Measurements from ENCODE around the gene GPI.

Gene GPI

DNA sequence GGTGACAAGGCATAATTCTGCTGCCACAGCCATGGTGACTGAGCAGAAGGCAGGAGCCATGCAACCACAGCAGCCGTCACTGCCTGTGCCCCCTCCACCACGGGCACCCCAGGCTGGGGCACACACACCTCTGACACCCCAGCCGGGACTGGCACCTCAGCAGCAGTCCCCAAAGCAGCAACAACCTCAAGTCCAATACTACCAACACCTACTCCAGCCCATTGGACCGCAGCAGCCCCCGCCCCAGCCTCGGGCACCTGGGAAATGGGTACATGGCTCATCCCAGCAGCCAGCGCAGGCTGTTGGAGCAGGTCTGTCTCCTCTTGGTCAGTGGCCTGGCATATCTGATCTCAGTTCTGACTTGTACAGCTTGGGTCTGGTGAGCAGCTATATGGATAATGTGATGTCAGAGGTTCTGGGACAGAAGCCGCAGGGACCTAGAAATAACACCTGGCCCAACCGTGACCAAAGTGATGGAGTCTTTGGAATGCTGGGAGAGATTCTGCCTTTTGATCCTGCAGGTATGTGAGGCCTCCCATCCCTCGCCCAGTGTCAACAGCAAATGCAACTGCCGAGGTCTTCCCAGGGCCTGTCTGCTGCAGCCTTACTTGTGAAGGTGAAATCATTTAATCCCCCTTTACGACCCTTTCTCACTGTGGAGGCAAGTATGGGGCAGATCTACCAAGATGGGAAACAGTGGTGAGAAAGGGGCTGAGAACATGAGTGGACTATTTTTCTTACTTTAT, 22.9 kb upstream of the GPI start:
- no peak for DNase-seq (ENCODE audit: low spot score)

DNA sequence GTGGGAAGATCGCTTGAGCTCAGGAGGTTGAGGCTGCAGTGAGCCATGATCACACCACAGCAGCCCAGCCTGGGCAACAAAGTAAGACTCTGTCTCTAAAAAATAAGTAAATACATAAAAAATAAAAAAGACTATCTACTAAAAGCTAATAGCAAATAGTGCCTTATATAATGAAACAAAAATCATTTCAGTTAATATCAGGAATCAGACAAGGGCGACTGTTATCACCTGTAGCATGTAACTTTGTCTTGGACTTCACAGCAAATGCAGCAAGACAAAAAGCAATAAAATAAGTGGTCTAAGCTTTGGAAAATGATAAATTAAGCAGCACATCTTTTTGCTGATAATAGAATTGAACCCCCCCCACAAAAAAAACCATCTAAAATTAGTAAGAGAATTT, 21.2 kb upstream of the GPI start:
- no peak for DNase-seq (ENCODE audit: low spot score)

DNA sequence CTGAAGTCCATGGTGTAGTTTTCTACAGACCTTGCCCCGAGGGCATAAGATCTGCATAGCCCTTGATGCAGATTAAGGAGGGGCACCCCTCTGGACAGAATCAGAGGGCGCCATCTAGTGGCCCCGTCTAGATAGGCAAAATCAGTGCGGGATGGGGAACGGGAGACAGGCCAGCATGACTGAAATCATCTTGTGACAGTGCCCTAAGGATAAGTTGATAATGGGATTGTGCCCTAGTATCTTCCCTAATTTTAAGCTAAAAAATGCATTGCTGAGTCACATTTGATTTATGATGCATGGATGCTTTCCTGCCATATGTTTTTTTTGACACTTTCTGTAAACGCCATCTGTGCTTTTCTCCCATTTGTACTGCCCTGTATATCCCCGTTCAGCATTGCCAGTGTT, 19.0 kb upstream of the GPI start:
- DNase-seq (ENCODE audit: low spot score): peak; percentile 88

DNA sequence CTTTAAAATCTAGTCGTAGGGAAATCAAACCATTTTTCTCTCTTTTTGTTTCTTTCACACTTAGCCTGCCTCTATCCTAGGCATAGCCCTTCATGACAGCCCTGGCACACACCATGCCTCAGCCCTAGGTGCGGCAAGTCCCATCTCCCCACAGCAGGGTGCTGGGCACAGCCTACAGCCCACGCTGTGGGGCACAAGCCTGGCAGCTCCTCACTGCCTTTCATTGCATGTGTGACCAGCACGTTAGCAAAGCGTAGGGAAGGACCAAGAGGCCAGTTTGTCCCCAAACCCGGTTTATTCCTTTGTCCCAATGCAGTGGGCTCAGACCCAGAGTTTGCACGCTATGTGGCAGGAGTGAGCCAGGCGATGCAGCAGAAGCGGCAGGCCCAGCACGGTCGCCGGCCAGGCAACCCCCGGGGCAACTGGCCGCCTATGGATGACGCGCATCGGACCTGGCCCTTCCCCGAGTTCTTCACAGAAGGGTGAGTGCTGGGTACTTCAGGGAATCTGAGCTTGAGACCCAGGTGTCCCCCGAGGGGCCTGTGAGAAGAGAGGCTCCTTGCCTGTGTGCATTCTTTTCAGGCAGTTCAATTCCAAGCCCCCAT, 17.3 kb upstream of the GPI start:
- DNase-seq (ENCODE audit: low spot score): no peak

DNA sequence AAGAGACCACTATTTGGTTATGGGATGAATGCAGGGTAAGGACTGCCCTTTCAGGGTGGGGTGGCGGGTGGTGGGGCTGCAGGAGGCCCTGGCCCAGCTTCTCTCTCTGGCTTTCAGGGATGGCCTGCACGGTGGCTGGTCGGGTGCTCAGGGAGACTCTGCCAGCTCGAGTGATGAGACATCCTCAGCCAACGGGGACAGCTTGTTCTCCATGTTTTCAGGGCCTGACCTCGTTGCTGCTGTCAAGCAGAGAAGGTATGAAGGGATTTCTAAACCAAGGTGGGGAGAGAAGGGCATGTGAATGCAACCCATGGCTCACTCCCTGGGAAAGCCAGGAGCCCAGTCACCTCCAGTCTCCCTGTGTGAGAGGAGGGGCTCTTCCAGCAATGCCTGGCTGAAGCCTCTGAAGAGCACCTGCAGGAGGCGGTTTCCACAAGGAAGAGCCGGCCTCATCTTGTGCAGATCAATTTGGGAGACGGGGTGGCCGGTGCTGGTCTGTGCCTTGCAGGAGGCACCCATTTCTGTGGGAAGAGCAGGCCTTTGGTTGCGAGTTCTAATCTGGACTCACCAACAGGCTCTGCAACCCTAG, 16.0 kb upstream of the GPI start:
- DNase-seq (ENCODE audit: low spot score): no peak

DNA sequence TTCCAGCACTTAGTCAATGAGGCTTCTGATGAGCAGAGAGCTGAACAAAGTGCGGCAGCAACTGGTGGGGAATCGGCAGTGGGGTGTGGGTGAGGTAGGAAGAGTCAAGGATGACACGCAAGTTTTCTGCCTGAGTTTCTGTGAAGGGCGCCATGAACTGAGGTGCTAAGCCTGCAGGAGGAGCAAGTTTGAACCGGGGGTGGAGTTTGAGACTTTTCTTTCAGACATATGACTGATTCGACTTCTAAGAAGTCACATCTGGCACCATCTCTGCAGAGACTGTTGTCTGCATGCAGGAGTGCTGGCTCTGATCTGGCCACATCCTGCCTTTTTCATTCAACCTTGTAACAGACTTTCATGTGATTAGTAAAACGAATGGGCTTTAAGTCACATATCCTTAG, 14.8 kb upstream of the GPI start:
- peak; percentile 29 for DNase-seq (ENCODE audit: low spot score)

DNA sequence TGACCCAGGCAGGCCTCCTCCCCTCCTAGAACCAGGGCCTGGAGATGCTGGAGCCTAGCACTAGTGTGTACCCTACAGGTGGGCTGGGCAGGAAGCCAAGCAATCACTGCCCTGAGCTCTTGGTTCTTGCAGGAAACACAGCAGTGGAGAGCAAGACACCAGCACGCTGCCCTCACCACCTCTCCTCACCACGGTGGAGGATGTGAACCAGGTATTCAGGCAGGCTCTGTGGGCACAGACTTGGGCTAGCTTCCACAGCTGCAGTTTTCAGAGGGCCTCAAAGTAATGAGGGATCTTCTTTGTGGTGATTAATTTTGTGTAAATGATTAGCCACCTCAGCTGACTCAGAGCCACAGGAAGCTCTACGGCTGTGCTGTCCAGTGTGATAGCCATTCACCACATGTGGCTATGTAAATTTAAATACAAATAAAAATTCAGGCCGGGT, 13.6 kb upstream of the GPI start:
- no peak for DNase-seq (ENCODE audit: low spot score)

DNA sequence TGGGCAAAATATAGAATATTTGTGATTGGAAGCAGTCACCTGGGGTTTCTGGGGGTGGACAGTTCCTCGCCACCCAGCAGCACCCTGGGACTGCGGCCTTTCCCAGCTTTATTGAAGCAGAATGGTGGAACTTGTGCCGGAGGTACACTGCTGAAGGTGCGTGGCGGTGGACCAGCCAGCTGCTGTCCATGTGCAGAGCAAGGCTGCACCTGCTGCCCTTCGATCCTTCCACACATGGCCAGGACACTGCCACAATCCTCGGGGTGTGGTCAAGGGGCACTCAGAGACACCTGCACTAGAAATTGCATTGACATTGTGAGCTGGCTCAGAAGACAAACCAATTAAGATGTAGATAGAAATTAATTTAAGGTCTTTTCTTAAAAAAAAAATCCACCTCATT, 11.4 kb upstream of the GPI start:
- DNase-seq (ENCODE audit: low spot score): no peak

DNA sequence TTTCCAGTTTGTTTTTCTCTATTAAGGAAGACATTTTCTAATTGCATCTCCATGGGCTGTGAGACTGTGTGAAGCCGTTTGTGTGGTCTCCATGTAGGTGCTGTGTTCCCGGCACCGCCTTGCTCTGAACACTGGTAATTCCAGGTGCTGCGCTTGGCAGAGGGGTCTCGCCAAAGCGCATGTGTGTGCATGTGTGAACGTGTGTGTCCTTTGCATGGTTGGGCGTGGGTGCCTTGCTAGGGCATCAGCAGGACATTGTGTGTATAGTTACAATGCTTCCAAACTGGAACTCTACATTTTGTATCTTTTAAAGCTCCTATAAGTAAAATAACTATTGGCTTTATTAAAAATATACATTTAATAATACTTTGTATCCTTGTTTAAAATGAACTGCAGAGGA, 9.8 kb upstream of the GPI start:
- DNase-seq (ENCODE audit: low spot score): no peak

DNA sequence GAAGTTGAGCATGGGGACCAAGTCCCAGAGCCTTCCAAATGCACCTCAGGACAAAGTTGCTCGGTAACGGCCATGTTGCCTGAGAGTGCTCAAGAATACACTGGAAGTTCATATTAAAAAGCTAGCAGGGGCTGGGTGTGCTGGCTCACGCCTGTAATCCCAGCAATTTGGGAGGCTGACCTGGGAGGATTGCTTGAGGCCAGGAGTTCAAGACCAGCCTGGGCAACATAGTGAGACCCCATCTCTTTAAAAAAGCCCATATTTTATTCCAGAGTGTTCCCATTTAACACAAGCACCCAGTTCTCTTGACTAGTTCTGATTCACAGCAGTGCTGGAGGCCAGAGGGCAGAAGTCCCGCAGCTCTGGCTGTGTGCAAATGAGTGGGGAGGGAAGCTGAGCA, 8.1 kb upstream of the GPI start:
- no peak for DNase-seq (ENCODE audit: low spot score)

DNA sequence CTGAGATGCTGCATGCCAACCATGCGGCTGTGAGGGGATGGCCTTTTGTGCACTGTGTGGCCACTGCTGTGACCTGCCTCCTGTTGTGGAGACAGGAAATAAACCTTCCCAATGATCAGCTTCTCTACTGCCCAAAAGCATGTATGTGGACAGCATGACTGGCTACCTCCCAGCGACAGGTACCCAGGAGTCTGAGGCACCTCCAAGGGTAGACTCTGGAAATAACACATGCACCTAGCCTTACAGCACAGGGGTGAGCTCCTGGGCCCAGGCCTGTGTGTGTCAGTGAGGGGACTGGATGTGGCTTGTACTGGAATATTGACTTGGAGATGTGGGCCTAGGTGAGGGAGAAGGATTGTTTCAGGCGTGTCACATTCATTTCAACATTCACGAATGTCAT, 7.6 kb upstream of the GPI start:
- no peak for DNase-seq (ENCODE audit: low spot score)

DNA sequence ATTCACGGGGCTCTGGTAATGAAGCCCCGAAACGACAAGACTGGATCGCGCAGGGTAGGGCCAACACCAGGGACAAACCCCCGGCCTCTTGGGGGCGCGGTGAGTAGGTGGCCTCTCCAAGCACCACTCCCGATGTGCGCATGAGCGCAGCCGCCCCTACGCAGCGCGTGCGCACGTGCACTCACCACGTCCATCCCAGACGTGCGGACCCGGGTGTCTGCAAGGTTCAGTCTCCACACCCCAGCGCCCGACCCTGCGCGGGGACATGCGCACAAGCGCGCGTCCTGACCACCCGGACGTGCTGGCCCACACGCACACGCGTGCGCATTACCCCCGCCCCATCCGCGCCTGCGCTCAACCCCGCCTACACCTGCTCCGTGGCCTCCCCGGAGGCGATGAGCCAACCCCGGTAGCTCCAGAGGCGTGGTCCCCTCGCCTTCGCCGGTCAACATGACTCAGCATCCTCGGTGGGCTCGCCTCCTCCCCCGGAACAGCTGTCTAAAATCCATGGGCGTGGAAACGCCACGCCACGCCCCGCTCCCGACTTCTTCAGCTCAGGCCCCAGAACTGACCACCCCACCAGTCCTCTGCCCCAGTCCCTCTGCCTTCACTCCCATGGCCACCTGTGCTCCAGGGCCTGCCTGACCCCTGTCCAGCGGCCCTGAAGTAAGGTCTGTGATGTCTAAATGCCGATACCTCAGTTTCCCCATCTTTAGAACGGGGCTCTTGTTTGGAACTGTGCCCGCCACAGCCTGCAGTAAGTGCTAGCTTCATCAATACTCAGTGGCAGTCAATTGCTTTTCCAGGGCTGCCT, 5.6 kb upstream of the GPI start:
- DNase-seq (ENCODE audit: low spot score): peak; percentile 98

DNA sequence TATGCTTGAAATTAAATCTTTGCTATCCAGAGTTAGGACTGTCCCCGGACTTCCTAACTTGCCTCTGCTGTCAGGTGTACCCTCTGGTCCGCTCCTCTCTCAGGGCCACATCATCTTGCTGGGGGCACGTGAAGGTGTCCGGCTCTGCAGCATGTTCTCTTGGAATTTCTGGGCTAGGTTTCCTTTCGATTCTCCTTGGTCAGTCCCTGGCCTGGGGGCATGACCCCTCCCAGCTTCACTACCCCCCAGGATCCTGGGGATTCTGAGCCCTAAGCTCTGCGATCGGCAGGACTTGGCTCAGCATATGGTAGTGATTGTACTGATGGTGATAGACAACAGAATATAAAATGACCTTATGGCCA, 5.1 kb upstream of the GPI start:
- no peak for DNase-seq (ENCODE audit: low spot score)

DNA sequence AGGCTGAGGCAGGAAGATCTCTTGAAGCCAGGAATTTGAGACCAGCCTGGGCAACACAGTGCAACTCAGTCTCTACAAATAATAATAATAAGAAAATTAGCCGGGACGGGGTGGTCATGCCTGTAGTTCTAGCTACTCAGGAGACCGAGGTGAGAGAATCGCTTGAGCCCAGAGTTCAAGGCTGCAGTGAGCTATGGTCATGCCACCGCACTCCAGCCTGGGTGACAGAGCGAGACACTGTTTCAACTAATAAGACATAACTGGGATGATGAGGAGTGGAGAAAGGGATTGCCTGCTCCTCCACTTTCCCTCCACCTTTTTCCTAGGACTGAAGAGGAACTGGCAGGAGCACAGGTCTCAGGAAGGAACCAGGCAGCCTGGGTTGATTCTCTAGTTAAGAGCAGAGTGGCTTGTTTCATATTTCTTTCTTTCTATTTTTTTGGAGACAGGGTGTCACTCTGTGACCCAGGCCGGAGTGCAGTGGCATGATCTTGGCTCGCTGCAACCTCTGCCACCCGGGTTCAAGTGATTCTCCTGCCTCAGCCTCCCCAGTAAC, 4.6 kb upstream of the GPI start:
- no peak for DNase-seq (ENCODE audit: low spot score)

DNA sequence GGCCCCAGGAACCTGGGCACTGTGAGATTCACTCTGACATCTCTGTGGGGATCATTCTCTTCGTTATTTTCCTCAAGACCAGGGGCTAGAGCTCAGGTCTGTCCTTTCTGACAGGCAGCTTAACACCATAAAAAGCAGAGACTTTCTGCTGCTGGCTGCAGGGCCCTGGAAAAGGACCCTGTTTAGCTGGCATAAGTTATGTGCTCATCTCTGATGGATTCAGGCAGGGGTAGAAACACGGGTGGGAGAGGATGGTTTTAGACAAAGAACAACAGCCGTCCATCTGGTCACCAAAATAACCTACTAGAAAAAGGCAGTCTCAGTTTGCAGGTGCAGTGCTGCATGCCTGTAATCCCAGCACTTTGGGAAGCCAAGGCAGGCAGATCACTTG, 2.3 kb upstream of the GPI start:
- DNase-seq (ENCODE audit: low spot score): no peak

DNA sequence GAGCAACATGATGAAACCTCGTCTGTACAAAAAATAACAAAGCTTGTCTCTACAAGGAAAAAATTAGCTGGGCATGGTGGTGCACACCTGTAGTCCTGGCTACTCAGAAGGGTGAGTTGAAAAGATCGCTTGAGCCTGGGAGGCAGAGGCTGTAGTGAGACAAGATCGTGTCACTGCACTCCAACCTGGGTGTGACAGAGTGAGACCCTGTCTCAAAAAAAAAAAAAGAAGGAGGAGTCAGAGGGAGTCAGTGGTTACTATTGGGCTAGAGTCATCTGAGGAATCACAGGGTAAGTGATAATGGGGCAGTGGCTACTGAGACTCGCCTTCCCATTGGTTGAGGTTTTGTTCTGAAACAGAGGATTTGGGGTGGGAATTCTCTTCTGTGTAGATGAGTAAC, 1.9 kb upstream of the GPI start:
- DNase-seq (ENCODE audit: low spot score): no peak

DNA sequence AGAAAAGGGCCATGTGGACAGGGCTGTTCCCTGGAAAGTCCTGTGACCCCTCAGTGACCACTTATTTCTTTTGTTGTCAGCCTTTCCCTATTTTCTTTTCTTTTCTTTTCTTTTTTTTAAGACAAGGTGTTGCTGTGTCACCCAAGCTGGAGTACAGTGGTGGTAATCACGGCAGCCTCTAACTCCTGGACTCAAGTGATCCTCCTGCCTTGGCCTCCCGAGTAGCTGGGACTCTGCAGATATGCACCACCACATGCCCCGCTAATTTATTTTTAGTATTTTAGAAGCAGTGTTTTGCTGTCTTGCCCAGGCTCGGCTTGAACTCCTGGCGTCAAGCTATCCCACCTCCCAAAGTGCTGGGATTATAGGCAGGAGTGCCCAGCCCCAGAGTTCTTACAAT, 1.1 kb upstream of the GPI start:
- no peak for DNase-seq (ENCODE audit: low spot score)

DNA sequence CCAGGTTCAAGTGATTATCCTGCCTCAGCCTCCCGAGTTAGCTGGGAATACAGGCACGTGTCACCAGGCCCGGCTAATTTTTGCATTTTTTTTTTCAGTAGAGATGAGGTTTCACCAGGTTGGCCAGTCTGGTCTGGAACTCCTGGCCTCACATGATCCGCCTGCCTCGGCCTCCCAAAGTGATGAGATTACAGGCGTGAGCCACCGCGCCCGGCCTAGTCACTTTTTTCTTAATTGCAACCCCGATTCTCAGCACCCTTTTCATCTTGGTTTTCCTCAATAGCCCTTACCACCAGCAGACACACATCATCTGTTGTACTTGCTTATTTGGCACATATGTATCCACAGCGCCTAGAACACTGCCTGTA, 550 bp upstream of the GPI start:
- DNase-seq (ENCODE audit: low spot score): no peak

DNA sequence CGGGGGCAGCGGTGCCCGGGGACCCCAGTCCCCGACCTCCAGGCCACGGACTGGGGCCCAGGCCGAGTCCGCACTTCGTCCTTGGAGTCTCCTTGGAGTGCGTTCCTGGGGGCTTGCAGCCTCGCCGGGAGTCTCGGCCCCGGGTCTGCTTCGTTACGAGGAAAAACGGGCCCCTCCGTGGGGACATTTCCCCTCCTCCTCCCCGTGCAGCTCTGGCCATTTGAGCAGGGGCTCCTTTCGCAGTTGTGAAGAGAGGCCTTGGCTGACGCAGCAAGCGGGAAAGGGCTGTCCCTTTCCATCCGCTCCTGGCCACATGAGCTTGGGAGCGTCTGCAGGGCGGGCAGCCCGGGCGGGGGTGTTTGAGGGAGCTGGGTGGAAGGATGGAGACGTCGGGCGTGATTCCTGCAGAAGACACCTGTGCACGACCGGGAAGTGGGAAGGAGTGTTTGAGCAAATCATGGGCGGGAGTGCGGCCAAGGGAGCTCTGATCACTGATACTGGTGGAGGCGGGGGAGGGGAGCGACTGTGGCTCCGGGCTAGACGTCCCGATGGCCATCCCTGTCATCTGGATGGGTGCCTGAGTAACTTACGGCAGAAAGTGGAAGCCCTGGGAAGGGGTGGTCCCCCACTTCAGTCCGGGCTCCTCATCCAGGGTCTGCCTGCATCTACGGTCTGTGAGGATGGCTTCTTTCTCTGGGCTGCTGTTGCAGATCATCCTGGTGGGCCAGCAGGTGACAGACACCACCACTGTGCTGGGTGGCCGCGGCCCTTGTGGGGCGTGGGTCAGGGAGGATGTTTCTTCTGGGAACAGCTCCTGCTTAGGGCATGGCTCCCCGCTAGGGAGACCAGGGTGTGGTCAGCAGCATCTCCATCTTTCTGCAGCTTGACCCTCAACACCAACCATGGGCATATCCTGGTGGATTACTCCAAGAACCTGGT, 736 bp downstream of the GPI start:
- DNase-seq (ENCODE audit: low spot score): peak; percentile 67

DNA sequence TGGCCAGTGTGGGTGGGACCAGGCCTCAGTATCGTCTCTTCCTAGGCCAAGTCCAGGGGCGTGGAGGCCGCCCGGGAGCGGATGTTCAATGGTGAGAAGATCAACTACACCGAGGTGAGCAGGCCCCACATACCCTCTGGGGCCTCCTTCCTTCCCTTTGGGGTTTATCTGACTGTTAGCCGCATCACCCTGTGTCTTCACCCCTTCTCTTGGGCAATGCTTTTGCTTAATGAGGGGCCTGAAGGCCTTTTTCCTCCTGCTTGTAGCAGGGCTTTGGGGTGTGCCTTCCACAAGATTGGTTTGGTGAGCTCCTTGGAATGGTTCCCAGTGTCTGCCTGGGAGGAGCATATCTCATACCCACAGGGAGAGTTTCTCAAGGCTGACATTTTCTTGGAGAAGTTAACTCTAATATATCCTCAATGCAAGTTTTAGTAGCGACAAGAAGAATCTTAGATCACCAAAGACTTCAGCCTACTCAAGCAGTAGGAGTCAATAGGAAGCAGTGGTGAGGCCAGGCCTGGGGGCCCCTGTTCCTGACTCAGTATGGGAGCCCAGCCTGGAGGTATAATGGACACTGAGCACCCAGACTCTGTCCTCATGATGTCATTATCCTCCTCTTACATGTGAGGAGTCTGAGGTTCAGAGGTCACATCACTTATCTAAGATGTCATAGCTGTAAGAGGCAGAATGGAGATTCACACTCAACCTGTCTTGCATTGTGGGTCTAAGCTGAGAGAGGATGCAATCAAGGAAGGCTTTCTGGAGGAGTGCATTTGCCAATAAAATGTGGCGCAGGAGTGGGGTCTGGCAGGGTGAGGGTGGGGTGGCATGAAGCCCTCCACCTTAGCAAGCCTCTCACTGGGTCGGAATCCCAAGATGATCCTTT, 2.0 kb downstream of the GPI start:
- peak; percentile 63 for DNase-seq (ENCODE audit: low spot score)

DNA sequence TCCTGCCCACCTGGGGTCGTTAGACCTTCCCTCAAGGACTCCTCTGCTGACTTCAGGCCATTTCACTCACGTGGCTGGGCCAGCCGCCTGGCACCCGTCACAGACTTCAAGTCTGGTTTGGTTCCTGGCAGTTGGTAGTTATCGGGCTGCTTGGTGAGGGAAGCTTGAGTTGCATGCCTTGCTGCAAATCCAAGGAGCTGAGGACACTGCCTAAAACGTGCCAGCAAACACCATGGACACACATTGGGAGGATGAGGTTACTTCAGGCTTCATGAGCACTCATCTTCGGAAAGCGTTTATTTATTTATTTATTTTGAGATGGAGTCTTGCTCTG, 2.6 kb downstream of the GPI start:
- no peak for DNase-seq (ENCODE audit: low spot score)

Data from AG08396 (cell line).